ENCODE results near the gene PCDH20.
"Not testable (repeated sequence)": the region's sequence is repeated elsewhere in the genome, so short reads cannot be mapped to it uniquely, and the experiment has no call there.

PCDH20 gene, protein sequence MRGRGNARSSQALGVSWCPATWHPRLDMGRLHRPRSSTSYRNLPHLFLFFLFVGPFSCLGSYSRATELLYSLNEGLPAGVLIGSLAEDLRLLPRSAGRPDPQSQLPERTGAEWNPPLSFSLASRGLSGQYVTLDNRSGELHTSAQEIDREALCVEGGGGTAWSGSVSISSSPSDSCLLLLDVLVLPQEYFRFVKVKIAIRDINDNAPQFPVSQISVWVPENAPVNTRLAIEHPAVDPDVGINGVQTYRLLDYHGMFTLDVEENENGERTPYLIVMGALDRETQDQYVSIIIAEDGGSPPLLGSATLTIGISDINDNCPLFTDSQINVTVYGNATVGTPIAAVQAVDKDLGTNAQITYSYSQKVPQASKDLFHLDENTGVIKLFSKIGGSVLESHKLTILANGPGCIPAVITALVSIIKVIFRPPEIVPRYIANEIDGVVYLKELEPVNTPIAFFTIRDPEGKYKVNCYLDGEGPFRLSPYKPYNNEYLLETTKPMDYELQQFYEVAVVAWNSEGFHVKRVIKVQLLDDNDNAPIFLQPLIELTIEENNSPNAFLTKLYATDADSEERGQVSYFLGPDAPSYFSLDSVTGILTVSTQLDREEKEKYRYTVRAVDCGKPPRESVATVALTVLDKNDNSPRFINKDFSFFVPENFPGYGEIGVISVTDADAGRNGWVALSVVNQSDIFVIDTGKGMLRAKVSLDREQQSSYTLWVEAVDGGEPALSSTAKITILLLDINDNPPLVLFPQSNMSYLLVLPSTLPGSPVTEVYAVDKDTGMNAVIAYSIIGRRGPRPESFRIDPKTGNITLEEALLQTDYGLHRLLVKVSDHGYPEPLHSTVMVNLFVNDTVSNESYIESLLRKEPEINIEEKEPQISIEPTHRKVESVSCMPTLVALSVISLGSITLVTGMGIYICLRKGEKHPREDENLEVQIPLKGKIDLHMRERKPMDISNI

DNA sequence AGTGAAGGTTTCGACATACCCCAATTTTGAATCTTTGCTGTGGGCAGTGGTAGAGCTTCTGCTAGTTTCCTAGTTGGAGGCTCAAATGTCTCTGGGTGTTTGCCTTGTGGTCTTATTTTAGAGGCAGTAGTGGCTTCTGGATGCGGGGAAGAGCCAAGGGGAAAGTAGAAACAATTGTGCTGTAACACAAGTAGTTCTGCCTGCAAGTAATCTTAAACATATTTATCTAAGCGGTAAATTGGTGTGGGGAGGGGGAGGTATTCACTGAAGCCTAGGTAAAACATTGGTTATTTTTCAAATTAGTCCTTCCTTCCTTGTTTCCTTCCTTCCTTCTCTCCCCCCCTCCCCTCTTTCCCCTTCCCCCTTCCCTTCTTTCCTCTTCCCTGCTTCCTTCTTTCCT is at the start of gene PCDH20:
TSS of gene PCDH20 (minus strand) at position 101 of the 400 bp plus-strand sequence. CDS start 691 bp downstream, outside the sequence.
- no peak for DNase-seq

DNA sequence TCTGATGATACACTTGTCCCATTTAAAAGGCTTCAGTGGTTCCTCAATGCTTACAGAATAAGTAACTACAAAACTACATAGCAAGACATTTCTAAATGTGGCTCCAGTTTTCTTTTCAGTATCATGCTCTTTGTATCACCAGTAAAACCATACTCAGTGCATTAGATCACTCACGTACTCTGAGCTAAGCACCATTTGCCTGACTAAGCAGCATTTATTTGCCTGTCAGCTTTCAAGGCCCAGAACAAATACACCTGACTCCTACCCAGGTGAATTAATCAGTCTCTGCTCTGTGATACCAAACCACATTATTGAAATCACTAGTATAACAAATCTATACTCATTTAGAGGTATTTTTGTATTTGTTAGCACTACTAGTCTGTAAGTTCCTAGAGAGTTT is 47.4 kb upstream of the PCDH20 start:
- DNase-seq = no peak

DNA sequence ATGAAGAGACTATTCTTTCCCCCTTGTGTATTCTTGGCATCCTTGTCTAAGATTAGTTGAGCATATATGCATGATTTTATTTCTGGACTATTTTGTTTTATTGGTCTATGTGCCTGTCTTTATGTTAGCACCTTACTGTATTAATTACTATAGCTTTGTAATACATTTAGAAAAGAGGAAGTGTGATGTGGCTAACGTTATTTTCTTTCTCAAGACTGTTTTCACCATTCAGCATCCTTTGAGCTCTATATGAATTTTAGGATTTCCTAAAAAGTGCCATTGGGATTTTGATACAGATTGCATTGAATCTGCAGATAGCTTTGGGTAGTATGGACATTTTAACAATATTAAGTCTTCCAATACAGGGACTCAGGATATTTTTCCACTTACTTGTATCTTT is 37.5 kb upstream of the PCDH20 start:
- no peak for DNase-seq

DNA sequence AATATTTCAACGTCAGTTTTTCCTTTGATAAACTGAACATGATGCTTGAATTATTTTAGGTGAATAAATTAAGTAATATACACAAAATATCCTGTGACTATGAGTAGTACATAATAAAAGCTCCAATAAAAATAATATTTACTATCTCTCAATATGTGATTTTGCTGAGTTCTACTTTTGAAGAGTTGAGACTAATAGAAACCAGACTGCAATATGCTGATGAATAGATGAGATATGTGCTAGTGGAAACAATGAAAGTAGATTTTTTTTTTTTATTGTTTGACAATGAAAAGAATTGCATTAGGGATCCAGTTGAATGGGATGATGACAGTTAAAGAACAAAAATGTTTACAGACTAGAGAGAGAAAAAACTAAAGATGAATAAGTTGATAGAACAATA is 16.4 kb upstream of the PCDH20 start:
- DNase-seq = no peak

DNA sequence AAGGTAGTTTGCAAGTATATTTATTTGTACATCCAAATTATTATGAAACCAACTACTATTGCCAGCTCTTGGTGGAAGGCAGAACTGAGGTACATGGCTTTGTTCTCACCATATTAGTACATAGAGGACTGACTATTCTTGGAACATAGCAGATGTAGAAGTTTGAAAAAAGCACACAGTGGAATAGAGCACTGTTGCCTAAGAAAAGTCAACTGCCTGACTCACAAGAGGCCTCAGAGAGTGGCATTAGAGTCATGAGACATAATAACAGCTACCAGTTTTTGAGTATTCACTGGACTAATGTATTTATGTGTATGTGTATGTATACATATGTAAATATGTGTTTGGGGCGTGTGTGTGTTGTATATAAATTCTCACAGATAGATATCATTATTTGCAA is 8.3 kb upstream of the PCDH20 start:
- DNase-seq = no peak

DNA sequence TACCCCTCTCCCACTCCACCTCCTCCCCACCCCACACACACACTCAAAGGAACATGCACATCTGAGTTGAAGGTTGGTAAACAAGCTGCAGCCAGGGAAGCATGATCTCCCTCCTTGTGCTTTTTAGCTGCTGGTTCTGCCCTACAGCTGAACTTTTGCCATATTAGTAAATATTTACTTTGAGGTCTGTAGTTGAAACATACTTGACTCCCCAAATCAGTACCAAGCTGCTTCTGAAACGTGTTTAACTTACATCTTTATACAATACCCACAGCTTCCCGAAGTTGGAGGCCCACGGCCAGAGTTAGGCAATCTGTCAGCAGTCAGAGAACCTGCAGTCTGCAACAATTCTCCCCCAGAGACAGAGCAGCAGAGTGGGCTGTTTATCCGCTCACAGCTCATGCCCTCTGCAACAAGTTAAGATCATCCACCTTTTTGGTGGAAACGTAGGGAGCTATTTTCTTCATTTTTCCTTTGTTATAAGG is 1.5 kb upstream of the PCDH20 start:
- DNase-seq = no peak

DNA sequence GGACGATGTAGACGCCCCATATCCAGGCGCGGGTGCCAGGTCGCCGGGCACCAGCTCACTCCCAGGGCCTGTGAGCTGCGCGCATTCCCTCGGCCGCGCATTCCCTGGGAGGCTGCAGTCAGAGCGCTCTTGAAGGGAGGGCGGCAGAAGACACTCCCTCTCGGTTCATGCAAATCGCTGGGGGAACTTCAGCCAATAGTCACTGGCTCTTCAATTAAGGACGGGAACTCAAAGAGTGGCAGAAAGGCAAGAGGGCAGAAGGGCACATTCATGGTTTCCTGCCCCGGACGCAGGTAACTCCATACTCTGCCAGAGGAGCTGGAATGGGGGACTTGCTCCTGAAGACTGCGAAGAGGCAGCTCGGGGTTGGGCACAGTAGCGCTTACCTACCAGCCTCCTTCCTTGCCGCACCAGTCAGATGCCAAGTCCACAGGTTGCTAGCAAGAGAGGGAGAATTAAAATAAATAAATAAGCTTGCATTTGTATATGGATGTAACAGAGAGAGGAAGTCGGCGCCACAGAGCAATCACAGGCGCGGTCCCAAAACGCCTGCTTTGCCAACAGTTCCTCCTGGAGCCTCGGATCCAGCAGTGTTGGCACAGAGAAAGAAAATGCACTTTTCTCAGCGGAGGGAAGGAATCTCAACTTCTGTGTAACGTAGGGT is 459 bp downstream of the PCDH20 start:
- no peak for DNase-seq

DNA sequence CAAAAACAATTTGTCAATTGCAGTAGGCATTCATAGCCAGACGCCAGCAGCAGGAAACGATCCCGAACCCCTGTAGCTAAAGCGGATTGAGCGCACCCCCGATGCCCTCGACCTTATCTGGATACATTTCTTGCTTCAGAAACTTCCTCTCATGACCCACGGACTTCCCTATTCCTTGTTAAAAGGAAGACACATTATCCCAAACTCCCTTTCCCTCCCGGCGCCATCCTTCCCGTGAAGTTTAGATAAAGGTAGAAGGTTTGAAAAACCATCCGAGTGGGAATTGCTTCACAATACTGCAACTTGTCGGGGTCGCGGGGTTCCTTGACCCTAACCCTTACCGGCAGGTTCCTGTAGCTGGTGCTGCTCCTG is 977 bp downstream of the PCDH20 start:
- DNase-seq = no peak

DNA sequence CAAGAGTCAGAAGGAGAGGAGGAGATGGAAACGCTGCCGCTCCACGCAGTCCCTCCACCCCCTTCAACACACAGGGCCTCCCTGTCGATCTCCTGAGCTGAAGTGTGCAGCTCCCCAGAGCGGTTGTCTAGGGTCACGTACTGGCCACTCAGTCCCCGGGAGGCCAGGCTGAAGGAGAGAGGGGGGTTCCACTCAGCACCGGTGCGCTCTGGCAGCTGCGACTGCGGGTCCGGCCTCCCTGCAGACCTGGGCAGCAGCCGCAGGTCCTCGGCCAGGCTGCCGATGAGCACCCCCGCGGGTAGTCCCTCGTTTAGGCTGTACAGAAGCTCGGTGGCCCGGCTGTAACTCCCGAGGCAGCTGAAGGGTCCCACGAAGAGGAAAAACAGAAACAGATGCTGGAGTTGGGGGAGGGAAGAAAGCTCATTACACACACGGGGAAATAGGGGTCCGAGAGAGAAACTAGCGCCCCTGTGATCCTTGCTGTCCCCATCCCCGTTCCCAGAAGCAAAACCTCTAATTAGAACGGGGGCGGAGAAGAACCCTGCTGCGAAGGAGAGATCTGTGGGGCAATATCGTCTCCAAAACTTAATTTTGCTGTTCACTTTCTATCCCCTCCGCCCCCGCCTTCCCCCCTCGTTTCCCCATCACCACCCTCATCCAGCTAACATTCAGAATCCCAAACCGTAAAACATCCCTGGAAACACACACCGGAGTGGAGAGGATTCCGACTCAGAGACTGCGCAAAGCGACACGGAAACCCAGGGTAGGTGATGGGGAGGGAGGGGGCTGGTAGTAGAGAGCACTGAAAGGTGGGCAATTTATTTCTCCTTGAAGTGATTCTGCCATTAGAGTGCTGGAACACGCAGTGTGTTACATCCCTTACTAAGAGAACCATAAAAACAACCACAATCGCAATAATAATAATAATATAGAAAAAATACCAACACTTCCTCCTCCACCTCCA is 1.8 kb downstream of the PCDH20 start:
- no peak for DNase-seq

DNA sequence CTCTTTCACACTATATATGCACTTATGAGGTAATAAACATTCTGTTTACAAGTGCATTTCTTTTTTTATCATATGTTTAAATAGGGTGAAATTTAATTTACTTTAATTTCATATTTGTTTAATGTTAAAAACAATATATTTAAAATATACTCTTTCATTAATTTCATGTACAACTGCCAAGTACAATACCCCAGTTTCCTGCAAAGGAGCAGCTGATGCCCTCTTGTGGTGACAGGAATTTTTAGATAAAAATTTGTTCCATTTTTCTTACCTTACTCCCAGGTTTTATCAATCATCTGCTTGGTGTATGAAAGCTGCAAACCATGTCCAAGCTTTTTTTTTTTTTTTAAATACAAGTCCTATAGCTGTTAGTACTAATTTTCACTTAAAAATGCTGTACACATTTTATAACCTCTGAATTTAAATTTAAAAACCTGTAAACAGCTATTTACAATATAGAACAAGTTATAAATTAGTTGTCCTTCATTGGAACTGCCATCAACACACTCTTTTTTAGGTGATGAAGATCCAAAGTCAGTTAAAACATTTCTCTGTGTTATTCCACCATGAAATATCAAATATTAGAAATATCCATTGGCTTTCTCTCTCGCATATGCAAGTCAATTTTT is 4.9 kb downstream of the PCDH20 start:
- DNase-seq = no peak

DNA sequence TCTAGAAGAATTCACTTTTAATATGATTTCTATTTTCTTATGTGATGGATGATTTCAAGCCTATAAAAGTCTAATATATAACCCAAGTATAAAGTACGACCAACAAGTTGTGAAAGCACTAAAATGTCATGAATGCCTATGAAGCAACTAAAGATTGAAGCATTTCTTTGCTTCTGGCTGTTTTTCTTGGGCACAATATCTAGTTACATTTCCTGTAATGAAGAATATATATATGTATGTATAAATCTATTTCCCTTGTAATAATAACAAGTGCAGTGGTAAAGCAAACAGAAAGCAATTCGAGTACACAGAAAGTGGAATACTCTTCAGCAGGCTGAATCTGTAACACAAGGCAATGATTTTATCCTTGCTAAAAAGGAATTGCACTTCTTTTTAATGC is 5.4 kb downstream of the PCDH20 start:
- no peak for DNase-seq

DNA sequence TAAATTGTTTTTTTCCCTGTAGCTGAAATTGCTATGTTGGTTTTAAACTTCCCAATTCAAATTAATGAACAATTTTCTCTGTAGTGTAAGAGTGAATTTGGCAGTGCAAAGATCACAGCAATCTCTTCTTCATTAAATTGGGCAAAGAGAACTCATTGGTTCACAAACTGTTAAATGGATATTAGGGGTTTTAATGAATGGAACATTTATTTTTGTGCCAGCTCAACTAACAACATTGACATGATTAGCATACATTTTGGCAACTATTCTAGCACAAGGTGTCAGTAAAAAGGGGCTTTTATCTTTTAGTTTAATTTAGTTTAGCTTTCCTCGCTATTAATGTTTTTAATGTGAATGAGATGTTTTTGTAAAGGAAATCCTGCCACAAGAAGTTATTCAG is 7.1 kb downstream of the PCDH20 start:
- DNase-seq = no peak

DNA sequence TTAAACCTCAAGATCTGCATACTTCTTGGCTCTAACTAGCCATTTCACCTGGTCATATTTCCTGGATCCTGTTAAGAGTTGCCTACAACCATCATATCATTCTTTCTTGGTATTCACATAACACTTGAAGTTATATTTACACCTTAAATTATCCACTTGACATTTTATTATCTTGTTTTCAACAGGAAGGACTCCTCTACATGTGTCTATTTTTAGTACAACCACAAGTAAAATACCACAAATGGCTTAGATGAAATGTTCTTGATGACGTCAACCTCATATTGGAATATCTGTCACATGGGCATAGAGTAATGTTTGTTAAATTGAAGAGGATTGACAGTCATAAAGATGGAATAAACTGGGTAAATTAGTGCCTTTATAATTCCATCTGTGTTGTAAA is 9.4 kb downstream of the PCDH20 start:
- DNase-seq = no peak

DNA sequence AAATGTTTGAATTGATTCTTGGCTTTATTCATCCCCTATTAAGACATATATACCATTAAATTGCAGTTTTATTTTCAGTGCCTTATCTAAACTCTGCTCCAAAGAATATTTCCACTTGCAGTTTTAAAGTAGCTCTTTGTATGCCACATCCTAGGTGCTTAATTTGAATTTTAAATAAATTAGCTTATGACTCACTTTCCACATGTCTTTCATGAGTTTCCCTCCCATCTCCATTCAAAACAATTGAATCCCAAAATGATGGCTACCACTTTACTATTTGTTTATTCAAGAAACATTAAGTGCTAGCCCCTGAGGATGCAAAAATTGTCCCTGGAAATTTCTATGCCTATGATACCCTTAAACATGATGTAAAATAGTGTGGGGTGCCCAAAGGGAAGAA is 19.5 kb downstream of the PCDH20 start:
- DNase-seq = no peak

DNA sequence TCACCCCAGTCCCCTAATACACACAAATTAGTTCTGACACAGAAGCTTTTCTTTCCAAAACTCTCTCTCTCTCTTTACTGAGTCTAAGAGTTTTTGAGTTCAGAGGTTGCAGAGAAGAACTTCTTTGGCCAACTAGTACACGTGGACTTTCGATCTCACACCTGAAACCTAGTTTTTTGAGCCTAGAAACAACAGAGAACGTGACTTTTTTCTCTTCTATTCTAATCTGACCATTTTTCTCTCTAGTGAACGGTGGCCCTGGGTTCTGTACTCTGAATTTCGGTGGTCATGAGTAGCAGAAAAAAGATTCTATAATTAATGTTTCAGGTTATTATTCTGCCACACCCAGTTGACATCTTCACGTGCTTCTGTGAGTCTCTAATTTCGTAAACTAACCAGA is 24.2 kb downstream of the PCDH20 start:
- no peak for DNase-seq

DNA sequence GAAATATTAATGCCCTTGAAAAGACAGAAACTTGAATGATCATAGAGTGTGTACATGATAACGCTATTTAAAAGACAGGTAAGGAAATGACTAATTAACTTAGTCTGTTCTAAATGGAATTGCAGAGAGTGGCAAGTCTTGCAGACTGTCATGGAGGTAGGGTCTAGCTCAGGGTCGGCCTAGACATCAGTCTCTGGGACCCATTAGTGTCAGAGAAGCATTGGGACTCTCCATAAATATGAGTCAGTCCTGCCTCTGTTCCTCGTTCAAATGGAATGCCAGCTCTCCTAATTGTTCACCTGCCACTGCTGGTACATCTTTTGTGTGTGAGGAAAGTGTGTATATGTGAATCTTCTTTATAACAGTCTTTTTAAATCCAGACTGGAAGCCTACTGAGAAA is 28.0 kb downstream of the PCDH20 start:
- DNase-seq = no peak

DNA sequence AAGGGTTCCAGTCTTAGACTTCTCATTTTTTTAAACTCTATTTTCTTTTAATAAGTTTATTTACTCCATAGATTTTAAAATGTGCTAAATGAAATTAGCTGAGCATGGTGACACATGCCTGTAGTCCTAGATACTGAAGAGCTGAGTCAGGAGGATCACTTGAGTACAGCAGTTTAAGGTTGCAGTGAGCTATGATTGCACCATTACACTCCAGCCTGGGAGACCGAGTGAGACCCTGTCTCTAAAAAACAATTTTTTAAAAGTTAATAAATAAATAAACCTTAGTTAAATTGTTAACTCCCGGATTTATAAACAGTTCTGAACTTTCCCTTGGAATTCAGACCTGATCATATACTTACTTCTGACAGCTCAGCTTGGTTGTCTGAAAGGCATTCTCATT is 32.5 kb downstream of the PCDH20 start:
- DNase-seq = no peak

DNA sequence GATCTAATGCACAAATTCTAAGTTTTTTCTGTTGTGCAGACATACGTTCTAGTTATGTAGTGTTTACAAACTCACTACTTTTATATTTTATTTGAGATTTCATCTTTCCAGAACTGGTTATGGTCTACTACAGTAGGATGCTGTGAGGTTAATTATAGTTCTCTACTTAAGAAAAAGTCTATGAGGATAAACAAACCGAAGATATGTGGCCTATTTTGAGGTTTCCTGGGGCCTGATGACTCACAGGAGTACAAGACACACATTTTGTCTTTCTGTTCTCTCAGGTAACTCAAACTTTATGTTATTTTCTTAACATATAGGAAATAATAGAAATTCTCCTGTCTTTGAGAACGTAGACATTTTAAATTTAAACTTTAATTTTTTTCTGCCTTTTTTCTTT is 45.1 kb downstream of the PCDH20 start:
- DNase-seq = no peak

DNA sequence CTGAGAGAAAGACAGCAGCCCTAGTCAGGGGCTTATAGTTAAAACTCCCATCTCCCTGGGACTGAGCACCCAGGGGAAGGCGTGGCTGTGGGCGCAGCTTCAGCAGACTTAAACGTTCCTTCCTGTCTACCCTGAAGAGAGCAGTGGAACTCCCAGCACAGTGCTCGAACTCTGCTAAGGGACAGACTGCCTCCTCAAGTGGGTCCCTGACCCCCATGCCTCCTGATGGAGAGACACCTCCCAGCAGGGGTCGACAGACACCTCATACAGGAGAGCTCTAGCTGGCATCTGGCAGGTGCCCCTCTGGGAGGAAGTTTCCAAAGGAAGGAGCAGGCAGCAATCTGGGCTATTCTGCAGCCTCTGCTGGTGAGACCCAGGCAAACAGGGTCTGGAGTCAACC is 51.0 kb downstream of the PCDH20 start:
- not testable (repeated sequence) for DNase-seq

DNA sequence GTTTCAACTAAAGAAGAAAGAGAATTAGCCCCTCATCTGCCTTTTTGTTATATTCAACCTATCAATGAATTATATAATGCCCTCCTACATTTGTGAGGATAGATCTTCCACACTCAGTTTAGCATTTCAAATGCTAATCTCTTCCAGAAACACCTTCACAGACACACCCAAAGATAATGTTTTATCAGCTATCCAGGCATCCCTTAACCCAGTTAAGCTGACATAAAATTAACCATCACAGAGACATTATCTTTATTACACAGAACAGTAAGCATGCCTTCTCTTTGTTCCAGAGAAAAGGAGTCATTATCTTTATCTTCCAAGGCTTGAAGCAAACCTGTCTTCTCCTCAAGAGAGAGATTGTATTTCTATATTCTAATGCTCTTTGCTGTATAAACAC is 53.1 kb downstream of the PCDH20 start:
- no peak for DNase-seq

Measured in activated effector memory CD4-positive, alpha-beta T cell treated with Interleukin-2 at 50 U/mL for 16 hours (primary cell).